Transverse colon (tissue), 3 donors: Measurements from ENCODE around the gene TEAD3.

Experiments used
- CTCF ChIP-seq, 5 experiments: fragments of 200-600 bp in 3 of 5; fragments of 450-650 bp in 2 of 5; sonication (generic) in 3 of 5; IDR thresholded peaks; 1 replicate in 2 of 5; 2 replicates in 3 of 5; pipeline ENCODE4 v1.5.1; 2016 to 2017; ENCODE audit warnings: antibody characterized with exemption in 5 of 5, inconsistent platforms in 3 of 5, mild to moderate bottlenecking in 2 of 5, moderate library complexity in 1 of 5
- EP300 ChIP-seq: sonication (generic); formaldehyde crosslinking; IDR thresholded peaks from one replicate; pipeline ENCODE4 v1.6.1; 2017; ENCODE audit warnings: antibody characterized with exemption, low read depth
- POLR2A ChIP-seq: fragments of 450-650 bp; IDR thresholded peaks from one replicate; pipeline ENCODE4 v1.6.1; 2016; ENCODE audit warnings: antibody characterized with exemption, mild to moderate bottlenecking, moderate library complexity

- TF ChIP-seq POLR2A = no peak
- no peak for TF ChIP-seq CTCF (IDR thresholded peaks at IDR 0.05)
- no peak for TF ChIP-seq EP300
These were observed 5.2 kb downstream of the TEAD3 start for GRCh38 chr6:35491558-35492257.
